HepG2 (cell line): ENCODE results near the gene TAGLN. TPM values are rescaled to one million over a fixed set of nuclear protein-coding genes. Genes with fewer than 3 reads are reported as not detected.

Experiments
- AGO1 ChIP-seq: fragments of 200-400 bp; formaldehyde crosslinking; IDR thresholded peaks from 2 replicates; pipeline ENCODE4 v1.6.1; 2017; ENCODE audit warnings: mild to moderate bottlenecking, low read depth, low read length, moderate library complexity; ENCODE audit not compliant: poor library complexity, severe bottlenecking
- CHD2 ChIP-seq: IDR thresholded peaks from 2 replicates; pipeline ENCODE4 v1.6.1; 2011; ENCODE audit warnings: low read depth, low read length, improper control_type of control experiment
- FOXM1 ChIP-seq: sonication (generic); formaldehyde crosslinking; IDR thresholded peaks from 2 replicates; pipeline ENCODE4 v1.5.0; 2020; ENCODE audit warnings: missing genetic modification reagents
- HHEX ChIP-seq: IDR thresholded peaks from 2 replicates; pipeline ENCODE4 v1.6.1; 2016; ENCODE audit warnings: control low read depth
- HNRNPK ChIP-seq: fragments of 200-400 bp; formaldehyde crosslinking; IDR thresholded peaks from 2 replicates; pipeline ENCODE4 v1.6.1; 2018; ENCODE audit warnings: low read length, low read depth, moderate library complexity, mild to moderate bottlenecking; ENCODE audit not compliant: poor library complexity, severe bottlenecking
- HNRNPLL ChIP-seq: fragments of 200-400 bp; formaldehyde crosslinking; IDR thresholded peaks from 2 replicates; pipeline ENCODE4 v1.6.1; 2017; ENCODE audit warnings: mild to moderate bottlenecking, low read depth, low read length; ENCODE audit not compliant: poor library complexity, severe bottlenecking
- JARID2 ChIP-seq: sonication (generic); formaldehyde crosslinking; IDR thresholded peaks from 2 replicates; pipeline ENCODE4 v1.8.1; 2023; ENCODE audit warnings: missing genetic modification reagents, inconsistent platforms; ENCODE audit not compliant: insufficient replicate concordance
- KAT8 ChIP-seq: IDR thresholded peaks from 2 replicates; pipeline ENCODE4 v1.6.1; 2016; ENCODE audit warnings: missing genetic modification reagents, missing compliant biosample characterization
- PHF5A ChIP-seq: IDR thresholded peaks from one replicate; pipeline ENCODE4 v1.6.1; 2018; ENCODE audit warnings: low read depth, missing genetic modification reagents; ENCODE audit not compliant: unreplicated experiment
- TOPORS ChIP-seq: sonication (generic); formaldehyde crosslinking; IDR thresholded peaks from 2 replicates; pipeline ENCODE4 v1.8.0; 2023; ENCODE audit warnings: mild to moderate bottlenecking, missing genetic modification reagents
- ZMYM3 ChIP-seq: sonication (generic); formaldehyde crosslinking; IDR thresholded peaks from 2 replicates; pipeline ENCODE4 v1.5.1; 2020; ENCODE audit warnings: mild to moderate bottlenecking, missing genetic modification reagents
- ZNF337 ChIP-seq: sonication (generic); formaldehyde crosslinking; IDR thresholded peaks from 2 replicates; pipeline ENCODE4 v1.5.1; 2020; ENCODE audit warnings: missing genetic modification reagents, low read depth, mild to moderate bottlenecking, borderline replicate concordance
- ZNF350 ChIP-seq: sonication (generic); formaldehyde crosslinking; IDR thresholded peaks from 2 replicates; pipeline ENCODE4 v1.4.0; 2020; ENCODE audit warnings: mild to moderate bottlenecking, low read depth, missing genetic modification reagents, borderline replicate concordance
- ZNF354B ChIP-seq: sonication (generic); formaldehyde crosslinking; IDR thresholded peaks from 2 replicates; pipeline ENCODE4 v1.8.0; 2022; ENCODE audit warnings: mild to moderate bottlenecking, missing genetic modification reagents
- ZNF839 ChIP-seq: sonication (generic); formaldehyde crosslinking; IDR thresholded peaks from 2 replicates; pipeline ENCODE4 v1.4.0; 2020; ENCODE audit warnings: missing genetic modification reagents, mild to moderate bottlenecking, borderline replicate concordance
- ZNF878 ChIP-seq: sonication (generic); formaldehyde crosslinking; IDR thresholded peaks from 2 replicates; pipeline ENCODE4 v1.8.1; 2023; ENCODE audit warnings: mild to moderate bottlenecking, missing genetic modification reagents, moderate library complexity
- polyA plus RNA-seq, 8 experiments: library from polyadenylated mRNA; depleted of rRNA in 3 of 8; stranded (reverse) in 7 of 8; unstranded in 1 of 8; fragments of >200 nt; fragmentation: Illumina TruSeq in 4 of 8; extraction: Trizol in 4 of 8; gene quantifications; 2 replicates each; pipeline versions ENCODE4 v1.2.1 to v1.2.3, GENCODE V29; 2011 to 2016; ENCODE audit warnings: low read depth in 4 of 8, missing spikeins in 1 of 8, mixed read lengths in 1 of 8; ENCODE audit not compliant: insufficient read depth in 1 of 8
- total RNA-seq, 5 experiments: library from RNA; depleted of rRNA; stranded (reverse); fragments of >200 nt; fragmentation: Illumina TruSeq; extraction: Trizol; gene quantifications; 2 replicates each; pipeline ENCODE4 v1.2.3, GENCODE V29; 2016; ENCODE audit warnings: low read depth in 1 of 5
- TF ChIP-seq, protein P1 (sequence below): sonication (generic); formaldehyde crosslinking; IDR thresholded peaks from 2 replicates; pipeline ENCODE4 v1.4.0; 2020; ENCODE audit warnings: mild to moderate bottlenecking, missing genetic modification reagents
- TF ChIP-seq, protein P2 (sequence below): sonication (generic); formaldehyde crosslinking; IDR thresholded peaks from 2 replicates; pipeline ENCODE4 v1.9.0; 2021; ENCODE audit warnings: missing genetic modification reagents, mild to moderate bottlenecking, borderline replicate concordance
- TF ChIP-seq, protein P3 (sequence below): sonication (generic); formaldehyde crosslinking; IDR thresholded peaks from 2 replicates; pipeline ENCODE4 v1.9.0; 2021; ENCODE audit warnings: missing genetic modification reagents, borderline replicate concordance

TAGLN gene
- total and polyA plus RNA-seq, 2 of the 13 experiments (the other 11 are each of a cell fraction or from before 2014, with no cell fraction given): 12.6 to 75.4 TPM

DNA sequence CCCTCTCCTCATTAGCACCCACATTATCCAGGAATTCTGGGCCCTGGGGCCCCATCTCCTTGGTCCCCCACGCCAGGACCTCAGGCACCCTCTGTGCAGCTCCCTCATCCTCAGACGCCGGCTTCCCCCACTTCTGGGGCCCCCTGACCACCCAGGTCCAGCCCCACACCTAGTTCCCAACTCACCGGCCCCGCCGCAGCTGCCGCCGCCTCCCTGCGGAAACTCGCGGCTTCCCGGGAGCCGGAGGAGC, 32.6 kb downstream of the TAGLN start, which contains the start of gene PCSK7 (continued):
- TF ChIP-seq, protein P1, sequence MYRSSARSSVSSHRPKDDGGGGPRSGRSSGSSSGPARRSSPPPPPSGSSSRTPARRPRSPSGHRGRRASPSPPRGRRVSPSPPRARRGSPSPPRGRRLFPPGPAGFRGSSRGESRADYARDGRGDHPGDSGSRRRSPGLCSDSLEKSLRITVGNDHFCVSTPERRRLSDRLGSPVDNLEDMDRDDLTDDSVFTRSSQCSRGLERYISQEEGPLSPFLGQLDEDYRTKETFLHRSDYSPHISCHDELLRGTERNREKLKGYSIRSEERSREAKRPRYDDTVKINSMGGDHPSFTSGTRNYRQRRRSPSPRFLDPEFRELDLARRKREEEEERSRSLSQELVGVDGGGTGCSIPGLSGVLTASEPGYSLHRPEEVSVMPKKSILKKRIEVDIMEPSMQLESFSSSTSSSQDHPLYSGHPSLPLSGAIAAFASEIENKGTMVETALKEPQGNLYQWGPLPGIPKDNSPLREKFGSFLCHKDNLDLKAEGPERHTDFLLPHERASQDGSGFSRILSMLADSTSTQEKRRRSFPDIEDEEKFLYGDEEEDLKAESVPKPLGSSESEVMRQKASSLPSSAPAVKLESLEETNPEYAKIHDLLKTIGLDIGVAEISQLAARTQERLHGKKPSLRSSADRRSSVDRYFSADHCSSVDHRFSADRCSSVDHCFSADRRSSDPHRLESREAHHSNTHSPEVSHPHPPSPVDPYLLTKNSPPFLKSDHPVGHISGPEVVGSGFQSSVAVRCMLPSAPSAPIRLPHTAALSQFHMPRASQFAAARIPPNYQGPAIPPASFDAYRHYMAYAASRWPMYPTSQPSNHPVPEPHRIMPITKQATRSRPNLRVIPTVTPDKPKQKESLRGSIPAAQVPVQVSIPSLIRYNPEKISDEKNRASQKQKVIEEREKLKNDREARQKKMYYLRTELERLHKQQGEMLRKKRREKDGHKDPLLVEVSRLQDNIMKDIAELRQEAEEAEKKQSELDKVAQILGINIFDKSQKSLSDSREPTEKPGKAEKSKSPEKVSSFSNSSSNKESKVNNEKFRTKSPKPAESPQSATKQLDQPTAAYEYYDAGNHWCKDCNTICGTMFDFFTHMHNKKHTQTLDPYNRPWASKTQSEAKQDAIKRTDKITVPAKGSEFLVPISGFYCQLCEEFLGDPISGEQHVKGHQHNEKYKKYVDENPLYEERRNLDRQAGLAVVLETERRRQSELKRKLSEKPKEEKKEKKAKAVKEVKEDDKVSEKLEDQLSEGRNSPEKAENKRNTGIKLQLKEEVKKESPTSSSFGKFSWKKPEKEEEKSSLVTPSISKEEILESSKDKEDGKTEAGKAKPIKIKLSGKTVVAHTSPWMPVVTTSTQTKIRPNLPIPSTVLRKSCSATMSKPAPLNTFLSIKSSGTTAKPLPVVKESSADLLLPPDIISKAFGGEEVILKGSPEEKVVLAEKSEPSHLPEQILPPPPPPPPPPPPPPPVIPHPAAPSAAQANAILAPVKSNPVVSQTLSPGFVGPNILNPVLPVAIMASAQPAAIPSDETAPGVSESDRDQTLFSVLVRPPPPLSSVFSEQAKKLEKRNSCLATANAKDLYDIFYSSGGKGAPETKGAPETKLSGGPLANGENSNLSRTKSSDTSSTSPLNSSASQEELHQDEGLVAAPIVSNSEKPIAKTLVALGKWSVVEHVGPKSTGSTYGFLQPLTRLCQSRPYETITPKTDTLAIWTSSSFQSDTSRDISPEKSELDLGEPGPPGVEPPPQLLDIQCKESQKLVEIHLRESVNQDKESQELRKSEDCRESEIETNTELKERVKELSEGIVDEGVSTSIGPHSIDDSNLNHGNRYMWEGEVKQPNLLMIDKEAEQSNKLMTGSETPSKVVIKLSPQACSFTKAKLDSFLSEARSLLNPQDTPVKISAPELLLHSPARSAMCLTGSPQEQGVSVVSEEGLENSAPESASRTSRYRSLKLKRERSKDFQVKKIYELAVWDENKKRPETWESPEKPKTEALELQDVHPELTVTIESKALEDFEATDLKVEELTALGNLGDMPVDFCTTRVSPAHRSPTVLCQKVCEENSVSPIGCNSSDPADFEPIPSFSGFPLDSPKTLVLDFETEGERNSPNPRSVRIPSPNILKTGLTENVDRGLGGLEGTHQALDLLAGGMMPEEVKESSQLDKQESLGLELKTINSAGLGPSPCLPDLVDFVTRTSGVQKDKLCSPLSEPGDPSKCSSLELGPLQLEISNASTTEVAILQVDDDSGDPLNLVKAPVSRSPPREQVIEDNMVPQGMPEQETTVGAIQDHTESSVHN (CRISPR knock-in tag): no peak
- no peak for TF ChIP-seq HNRNPK
- TF ChIP-seq ZNF354B (CRISPR knock-in tag): no peak
- peak; percentile 79 for TF ChIP-seq HNRNPLL
- TF ChIP-seq, protein P2, sequence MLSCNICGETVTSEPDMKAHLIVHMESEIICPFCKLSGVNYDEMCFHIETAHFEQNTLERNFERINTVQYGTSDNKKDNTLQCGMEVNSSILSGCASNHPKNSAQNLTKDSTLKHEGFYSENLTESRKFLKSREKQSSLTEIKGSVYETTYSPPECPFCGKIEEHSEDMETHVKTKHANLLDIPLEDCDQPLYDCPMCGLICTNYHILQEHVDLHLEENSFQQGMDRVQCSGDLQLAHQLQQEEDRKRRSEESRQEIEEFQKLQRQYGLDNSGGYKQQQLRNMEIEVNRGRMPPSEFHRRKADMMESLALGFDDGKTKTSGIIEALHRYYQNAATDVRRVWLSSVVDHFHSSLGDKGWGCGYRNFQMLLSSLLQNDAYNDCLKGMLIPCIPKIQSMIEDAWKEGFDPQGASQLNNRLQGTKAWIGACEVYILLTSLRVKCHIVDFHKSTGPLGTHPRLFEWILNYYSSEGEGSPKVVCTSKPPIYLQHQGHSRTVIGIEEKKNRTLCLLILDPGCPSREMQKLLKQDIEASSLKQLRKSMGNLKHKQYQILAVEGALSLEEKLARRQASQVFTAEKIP (CRISPR knock-in tag): no peak
- no peak for TF ChIP-seq TOPORS
- TF ChIP-seq ZNF839 (CRISPR knock-in tag): no peak
- no peak for TF ChIP-seq PHF5A (CRISPR knock-in tag)
- TF ChIP-seq ZMYM3 (CRISPR knock-in tag): no peak
- TF ChIP-seq ZNF337 (CRISPR knock-in tag): no peak
- TF ChIP-seq, protein P3, sequence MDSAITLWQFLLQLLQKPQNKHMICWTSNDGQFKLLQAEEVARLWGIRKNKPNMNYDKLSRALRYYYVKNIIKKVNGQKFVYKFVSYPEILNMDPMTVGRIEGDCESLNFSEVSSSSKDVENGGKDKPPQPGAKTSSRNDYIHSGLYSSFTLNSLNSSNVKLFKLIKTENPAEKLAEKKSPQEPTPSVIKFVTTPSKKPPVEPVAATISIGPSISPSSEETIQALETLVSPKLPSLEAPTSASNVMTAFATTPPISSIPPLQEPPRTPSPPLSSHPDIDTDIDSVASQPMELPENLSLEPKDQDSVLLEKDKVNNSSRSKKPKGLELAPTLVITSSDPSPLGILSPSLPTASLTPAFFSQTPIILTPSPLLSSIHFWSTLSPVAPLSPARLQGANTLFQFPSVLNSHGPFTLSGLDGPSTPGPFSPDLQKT (CRISPR knock-in tag): 0 out of 2 replicates have a peak, but pooled peaks have one; percentile 3
- TF ChIP-seq HHEX: no peak
- no peak for TF ChIP-seq CHD2
- TF ChIP-seq ZNF878: no peak
- no peak for TF ChIP-seq ZNF350
- TF ChIP-seq AGO1: peak; percentile 13
- TF ChIP-seq KAT8 (CRISPR knock-in tag): 0 out of 2 replicates have a peak, but pooled peaks have one; percentile 26
- TF ChIP-seq FOXM1 (CRISPR knock-in tag): no peak
- no peak for TF ChIP-seq JARID2 (CRISPR knock-in tag)
